Endodermal cell (in vitro differentiated cells): ENCODE results near the gene MYBBP1A. TPM values are rescaled to one million over a fixed set of nuclear protein-coding genes. Genes with fewer than 3 reads are reported as not detected.

Source experiments
- DNase-seq: peaks from one replicate; pipeline ENCODE4 v3.0.0-alpha.2; 2017
- H3K27ac ChIP-seq: 2 replicates; pipeline ENCODE4 v1.5.1; 2013; ENCODE audit warnings: mild to moderate bottlenecking, low read depth, low read length, moderate library complexity
- H3K27me3 ChIP-seq: 2 replicates; pipeline ENCODE4 v1.6.1; 2013; ENCODE audit warnings: mild to moderate bottlenecking, low read length, moderate library complexity; ENCODE audit not compliant: insufficient read depth, control insufficient read depth, poor library complexity, severe bottlenecking
- H3K36me3 ChIP-seq: 2 replicates; pipeline ENCODE4 v1.7.0; 2013; ENCODE audit warnings: mild to moderate bottlenecking, low read length, moderate library complexity; ENCODE audit not compliant: control insufficient read depth, insufficient read depth
- H3K4me1 ChIP-seq: one replicate; pipeline ENCODE4 v1.7.0; 2013; ENCODE audit warnings: low read length; ENCODE audit not compliant: control insufficient read depth, insufficient read depth
- H3K4me3 ChIP-seq: 2 replicates; pipeline ENCODE4 v1.5.1; 2013; ENCODE audit warnings: mild to moderate bottlenecking, low read length, moderate library complexity
- H3K9ac ChIP-seq: 2 replicates; pipeline ENCODE4 v1.6.1; 2013; ENCODE audit warnings: mild to moderate bottlenecking, low read length, moderate library complexity; ENCODE audit not compliant: poor library complexity, severe bottlenecking; ENCODE audit errors: extremely low read depth
- H3K9me3 ChIP-seq: 2 replicates; pipeline ENCODE4 v1.6.1; 2013; ENCODE audit warnings: mild to moderate bottlenecking, low read length, moderate library complexity; ENCODE audit not compliant: control insufficient read depth
- H3K27ac Mint-ChIP-seq: 2 replicates; pipeline ENCODE4 v1.8.0; 2020; ENCODE audit warnings: mixed read lengths
- H3K27me3 Mint-ChIP-seq: 2 replicates; pipeline ENCODE4 v1.8.0; 2021; ENCODE audit warnings: mild to moderate bottlenecking, mixed read lengths; ENCODE audit not compliant: insufficient read depth
- H3K36me3 Mint-ChIP-seq: 2 replicates; pipeline ENCODE4 v1.8.0; 2020; ENCODE audit warnings: low read depth, mixed read lengths
- H3K4me1 Mint-ChIP-seq: 2 replicates; pipeline ENCODE4 v1.8.0; 2020; ENCODE audit warnings: mixed read lengths
- H3K4me3 Mint-ChIP-seq: 2 replicates; pipeline ENCODE4 v1.8.0; 2020; ENCODE audit warnings: mild to moderate bottlenecking, moderate library complexity, mixed read lengths
- H3K9me3 Mint-ChIP-seq: 2 replicates; pipeline ENCODE4 v1.8.0; 2020; ENCODE audit warnings: mild to moderate bottlenecking, mixed read lengths
- WGBS, 2 experiments: methylation state at CpG; one replicate each; pipeline versions ENCODE4 v1.1.5 to v1.1.7; 2013; ENCODE audit warnings: missing lambda C conversion rate in 2 of 2, mixed read lengths in 1 of 2; ENCODE audit not compliant: insufficient coverage in 1 of 2, insufficient read length in 1 of 2; 5-methylcytosine and 5-hydroxymethylcytosine counted together
- total RNA-seq, 2 donors: library from RNA; stranded (reverse); fragmentation: NEBNext Ultra II Directional in 1 of 2; extraction: Animal tissue kit (Norgen Biotek cat#: 25700) in 1 of 2; gene quantifications; 2 replicates in 1 of 2; 3 replicates in 1 of 2; pipeline ENCODE4 v1.2.1, GENCODE V29; 2021
- TF ChIP-seq, protein P1 (sequence below): fragments of 200-600 bp; sonication (generic); conservative IDR thresholded peaks from 2 replicates; pipeline ENCODE4 v1.5.0; 2021; ENCODE audit warnings: antibody characterized with exemption, mild to moderate bottlenecking

The MYBBP1A gene
- total RNA-seq, 2 donors from 2014 or later = 55.6 to 70.9 TPM

DNA sequence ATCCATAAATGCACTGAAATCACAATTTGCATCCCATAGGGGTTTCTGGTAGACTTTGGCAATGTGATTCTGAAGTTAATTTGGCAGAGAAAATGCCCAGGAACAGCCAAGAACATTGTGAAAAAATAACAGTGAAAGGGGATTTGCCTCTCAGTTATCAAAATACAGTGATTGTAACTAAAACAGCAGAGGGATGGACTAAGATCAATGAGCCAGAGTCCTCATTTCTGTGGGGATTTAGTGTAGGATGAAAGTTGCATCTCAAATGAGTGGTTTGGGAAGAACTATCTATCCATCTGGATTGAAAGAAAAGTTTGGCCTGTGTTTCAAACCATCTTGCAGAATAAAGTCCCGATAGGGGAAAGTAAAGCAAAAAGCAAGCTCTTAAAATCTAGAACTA lies 28.1 kb downstream of the MYBBP1A start:
- no peak overlapping the region for H3K27ac ChIP-seq
- Mint-ChIP-seq H3K27me3 (peaks cover 74% of the 10 kb centered on the region), H3K9me3 (no peaks in the 10 kb centered on the region), H3K4me1 (peaks cover 21% of the 10 kb centered on the region), H3K27ac (no peak overlapping the region), H3K36me3 (no peaks in the 10 kb centered on the region), H3K4me3 (no peak overlapping the region)
- no peak overlapping the region for H3K4me3 ChIP-seq
- no peaks in the 10 kb centered on the region for H3K9me3 ChIP-seq
- TF ChIP-seq, protein P1, sequence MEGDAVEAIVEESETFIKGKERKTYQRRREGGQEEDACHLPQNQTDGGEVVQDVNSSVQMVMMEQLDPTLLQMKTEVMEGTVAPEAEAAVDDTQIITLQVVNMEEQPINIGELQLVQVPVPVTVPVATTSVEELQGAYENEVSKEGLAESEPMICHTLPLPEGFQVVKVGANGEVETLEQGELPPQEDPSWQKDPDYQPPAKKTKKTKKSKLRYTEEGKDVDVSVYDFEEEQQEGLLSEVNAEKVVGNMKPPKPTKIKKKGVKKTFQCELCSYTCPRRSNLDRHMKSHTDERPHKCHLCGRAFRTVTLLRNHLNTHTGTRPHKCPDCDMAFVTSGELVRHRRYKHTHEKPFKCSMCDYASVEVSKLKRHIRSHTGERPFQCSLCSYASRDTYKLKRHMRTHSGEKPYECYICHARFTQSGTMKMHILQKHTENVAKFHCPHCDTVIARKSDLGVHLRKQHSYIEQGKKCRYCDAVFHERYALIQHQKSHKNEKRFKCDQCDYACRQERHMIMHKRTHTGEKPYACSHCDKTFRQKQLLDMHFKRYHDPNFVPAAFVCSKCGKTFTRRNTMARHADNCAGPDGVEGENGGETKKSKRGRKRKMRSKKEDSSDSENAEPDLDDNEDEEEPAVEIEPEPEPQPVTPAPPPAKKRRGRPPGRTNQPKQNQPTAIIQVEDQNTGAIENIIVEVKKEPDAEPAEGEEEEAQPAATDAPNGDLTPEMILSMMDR = no peak
- H3K27me3 ChIP-seq = no peaks in the 10 kb centered on the region
- no peaks in the 10 kb centered on the region for H3K36me3 ChIP-seq
- no peak overlapping the region for H3K9ac ChIP-seq
- DNase-seq = no peak
- 71 to 80% methylated on average over 1 of the region's 1 CpG for WGBS, 2 experiments
- H3K4me1 ChIP-seq = no peaks in the 10 kb centered on the region

DNA sequence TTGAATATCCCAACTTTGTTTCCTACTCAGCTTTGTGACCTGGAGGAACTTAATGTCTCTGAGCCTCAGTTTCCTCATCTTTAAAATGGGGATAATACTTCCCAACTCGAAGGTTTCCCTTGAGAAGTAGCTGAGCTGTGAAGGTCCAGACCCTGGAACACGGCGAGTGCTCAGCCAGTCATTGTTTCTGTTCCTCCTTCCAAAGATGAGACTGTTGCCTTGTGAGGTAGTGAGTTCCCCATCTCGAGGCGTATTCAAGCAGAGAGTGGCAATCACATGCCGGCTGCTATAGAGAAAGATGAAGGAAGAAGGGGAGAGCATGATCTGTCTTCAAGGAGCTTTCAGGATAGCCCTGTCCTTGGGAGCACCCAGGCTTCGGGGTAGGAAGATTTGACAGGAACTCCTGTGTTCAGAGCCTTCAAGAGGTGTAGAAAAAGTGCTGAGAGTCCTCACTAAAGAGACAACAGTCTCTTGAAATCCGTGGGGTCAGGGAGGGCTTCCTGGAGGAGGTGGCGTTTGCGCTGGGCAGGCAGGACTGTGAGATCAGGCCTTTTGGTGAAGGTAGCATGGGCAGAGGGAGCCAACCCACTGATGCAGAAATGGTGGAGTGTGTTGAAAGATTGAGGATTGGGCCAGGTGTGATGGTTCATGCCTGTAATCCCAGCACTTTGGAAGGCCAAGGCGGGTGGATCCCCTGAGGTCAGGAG lies 29.3 kb downstream of the MYBBP1A start:
- no peak overlapping the region for H3K4me3 ChIP-seq
- H3K9me3 ChIP-seq = no peaks in the 10 kb centered on the region
- WGBS, 2 experiments = 91 to 92% methylated on average over 10 to 11 of the region's 11 CpGs
- no peak overlapping the region for H3K9ac ChIP-seq
- H3K9me3 Mint-ChIP-seq = no peaks in the 10 kb centered on the region
- no peak overlapping the region for H3K4me3 Mint-ChIP-seq
- no peaks in the 10 kb centered on the region for H3K36me3 Mint-ChIP-seq
- no peak overlapping the region for H3K27ac Mint-ChIP-seq
- H3K36me3 ChIP-seq = no peaks in the 10 kb centered on the region
- TF ChIP-seq, protein P1 = no peak
- peaks cover 61% of the 10 kb centered on the region for H3K27me3 Mint-ChIP-seq
- peaks cover 21% of the 10 kb centered on the region for H3K4me1 Mint-ChIP-seq
- H3K27me3 ChIP-seq = no peaks in the 10 kb centered on the region
- H3K4me1 ChIP-seq = no peaks in the 10 kb centered on the region
- H3K27ac ChIP-seq = no peak overlapping the region
- DNase-seq = no peak

DNA sequence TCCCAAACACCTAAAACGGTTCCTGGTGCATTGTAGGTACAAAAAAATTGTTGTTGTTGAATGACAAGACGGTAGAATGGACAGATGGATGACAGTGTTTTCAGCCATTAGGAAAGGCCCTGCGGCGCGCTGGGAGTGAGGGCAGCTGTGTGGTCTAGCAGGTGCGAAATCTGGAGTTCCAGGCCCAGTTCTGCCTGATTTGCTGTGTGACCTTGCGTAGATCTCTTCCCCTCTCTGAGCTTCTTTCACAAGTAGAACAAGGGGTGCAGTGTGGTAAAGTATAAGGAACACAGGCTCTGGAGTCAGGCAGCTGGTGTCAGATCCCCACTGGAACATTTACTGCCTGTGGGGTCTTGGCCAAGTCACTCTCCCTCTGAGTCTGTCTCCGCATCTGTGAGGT lies 31.2 kb downstream of the MYBBP1A start:
- WGBS, 2 experiments = 73 to 89% methylated on average over 5 to 8 of the region's 8 CpGs
- TF ChIP-seq, protein P1 = no peak
- Histone ChIP-seq H3K27ac (no peak overlapping the region), H3K36me3 (no peaks in the 10 kb centered on the region), H3K4me1 (no peaks in the 10 kb centered on the region), H3K9ac (no peak overlapping the region), H3K27me3 (no peaks in the 10 kb centered on the region), H3K9me3 (no peaks in the 10 kb centered on the region), H3K4me3 (no peak overlapping the region)
- H3K36me3 Mint-ChIP-seq = no peaks in the 10 kb centered on the region
- H3K27ac Mint-ChIP-seq = no peak overlapping the region
- peaks cover 52% of the 10 kb centered on the region for H3K27me3 Mint-ChIP-seq
- peaks cover 21% of the 10 kb centered on the region for H3K4me1 Mint-ChIP-seq
- H3K9me3 Mint-ChIP-seq = no peaks in the 10 kb centered on the region
- no peak overlapping the region for H3K4me3 Mint-ChIP-seq
- no peak for DNase-seq
